NOMO-1 treated with dmso at 0.1 percent for 144 hours (cell line): ENCODE measurements around the gene WARS2.

Source experiments
- DNase-seq: peaks from one replicate; lab custom pipeline; 2025; ENCODE audit not compliant: unreplicated experiment; lab: John Stamatoyannopoulos, UW

The WARS2 gene

GRCh38 chr1:119000371-119001180, 139.9 kb downstream of the WARS2 start:
- DNase-seq = no peak

GRCh38 chr1:118999348-119000071, 140.9 kb downstream of the WARS2 start:
- no peak for DNase-seq

DNA sequence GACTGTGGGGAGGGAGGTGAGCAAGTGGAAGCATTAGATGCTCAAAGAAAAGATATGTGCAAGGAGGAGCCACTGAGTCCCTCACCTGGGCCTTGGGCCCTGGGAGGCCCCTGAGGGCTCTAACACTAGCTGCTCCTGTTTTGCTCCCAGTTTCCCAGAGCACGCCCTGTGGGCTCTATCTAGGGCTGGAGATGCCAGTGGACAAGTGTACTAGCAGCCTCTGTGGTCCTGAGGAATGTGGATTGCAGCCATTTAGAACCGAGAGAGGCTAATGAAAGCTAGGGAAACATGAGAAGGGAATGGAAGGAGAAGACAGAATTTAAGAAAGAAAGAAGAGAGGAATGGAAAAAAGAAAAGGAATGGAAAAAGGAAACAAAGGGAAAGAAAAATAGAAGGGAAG, 142.3 kb downstream of the WARS2 start:
- DNase-seq = no peak

GRCh38 chr1:118997225-118997624, 143.2 kb downstream of the WARS2 start:
- DNase-seq = no peak

GRCh38 chr1:118995312-118996016, 145.0 kb downstream of the WARS2 start:
- DNase-seq = no peak

GRCh38 chr1:118993700-118994026, 146.8 kb downstream of the WARS2 start:
- no peak for DNase-seq

- no peak for DNase-seq
These were observed 147.4 kb downstream of the WARS2 start for GRCh38 chr1:118992868-118993699.

GRCh38 chr1:118992237-118992825, 148.1 kb downstream of the WARS2 start:
- DNase-seq = no peak

- DNase-seq = no peak
These were observed 149.0 kb downstream of the WARS2 start for GRCh38 chr1:118991448-118991847.

- DNase-seq = no peak
These were observed 149.8 kb downstream of the WARS2 start for GRCh38 chr1:118990513-118991152.

DNA sequence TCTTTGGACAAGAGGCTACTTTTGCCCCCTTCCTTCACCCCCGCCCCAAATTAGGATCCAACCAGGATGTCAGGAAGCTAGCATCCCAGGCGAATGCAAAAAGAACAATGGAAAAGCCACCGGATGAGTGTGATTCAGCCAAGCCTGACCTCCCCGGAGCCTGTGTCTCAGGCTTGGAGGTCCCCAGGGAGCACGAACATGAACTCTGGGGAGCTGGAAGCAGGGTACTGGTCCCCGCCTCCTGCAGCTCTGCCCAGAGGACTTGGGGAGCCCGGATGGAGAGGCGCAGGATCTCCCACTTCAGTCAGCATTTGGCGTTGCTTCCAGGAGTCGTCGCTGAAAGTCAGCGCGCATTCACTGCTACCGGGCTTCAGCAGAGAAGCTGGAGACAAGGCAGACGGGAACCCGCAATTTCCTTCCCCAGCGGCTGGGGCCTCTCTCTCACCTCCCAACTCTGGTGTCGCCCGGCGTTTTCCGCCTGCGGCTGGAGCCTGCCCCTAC, 150.5 kb downstream of the WARS2 start:
- no peak for DNase-seq

- DNase-seq = no peak
These were observed 151.2 kb downstream of the WARS2 start for GRCh38 chr1:118989006-118989815.

- no peak for DNase-seq
These were observed 152.1 kb downstream of the WARS2 start, which contains the start of gene TBX15 for GRCh38 chr1:118988186-118989005. Gene TBX15, minus strand, starts transcription at chr1:118988343. Its CDS starts 548 bp downstream, at chr1:118987795.

DNA sequence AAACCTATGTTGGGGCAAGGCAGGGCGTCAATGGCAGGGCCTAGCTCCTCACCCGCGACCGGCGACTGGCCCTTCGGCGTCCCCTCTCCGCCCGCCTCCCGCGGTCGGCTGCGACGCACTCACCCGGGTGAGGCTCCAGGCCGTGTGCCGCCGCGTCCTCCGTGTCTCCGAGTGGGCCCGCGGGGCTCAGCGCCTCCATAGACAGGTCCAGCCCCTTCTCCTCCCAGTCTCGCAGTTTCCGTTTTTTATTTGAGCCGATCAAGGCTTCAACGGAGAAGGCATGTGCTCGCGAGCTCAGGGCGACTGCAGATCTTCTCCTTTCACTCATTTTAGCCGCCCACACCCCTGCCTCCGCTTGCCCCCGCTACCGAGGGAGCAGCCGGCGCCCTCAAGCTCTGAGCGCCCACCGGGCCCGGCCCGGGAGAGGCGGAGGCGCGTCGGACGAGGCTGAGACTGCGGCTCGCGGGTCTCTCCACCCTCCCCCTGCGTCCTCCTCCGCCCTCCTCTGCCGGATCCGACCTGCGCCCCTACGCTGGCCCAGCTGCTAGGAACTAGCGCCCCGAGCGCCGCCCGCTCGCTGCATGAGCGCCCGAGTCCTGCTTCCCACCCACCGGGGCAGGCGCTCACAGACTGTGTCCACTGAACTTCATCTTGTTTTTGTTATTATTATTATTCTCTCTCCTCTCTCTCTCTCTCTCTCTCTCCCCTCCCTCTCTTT, 152.8 kb downstream of the WARS2 start:
- DNase-seq = no peak

DNA sequence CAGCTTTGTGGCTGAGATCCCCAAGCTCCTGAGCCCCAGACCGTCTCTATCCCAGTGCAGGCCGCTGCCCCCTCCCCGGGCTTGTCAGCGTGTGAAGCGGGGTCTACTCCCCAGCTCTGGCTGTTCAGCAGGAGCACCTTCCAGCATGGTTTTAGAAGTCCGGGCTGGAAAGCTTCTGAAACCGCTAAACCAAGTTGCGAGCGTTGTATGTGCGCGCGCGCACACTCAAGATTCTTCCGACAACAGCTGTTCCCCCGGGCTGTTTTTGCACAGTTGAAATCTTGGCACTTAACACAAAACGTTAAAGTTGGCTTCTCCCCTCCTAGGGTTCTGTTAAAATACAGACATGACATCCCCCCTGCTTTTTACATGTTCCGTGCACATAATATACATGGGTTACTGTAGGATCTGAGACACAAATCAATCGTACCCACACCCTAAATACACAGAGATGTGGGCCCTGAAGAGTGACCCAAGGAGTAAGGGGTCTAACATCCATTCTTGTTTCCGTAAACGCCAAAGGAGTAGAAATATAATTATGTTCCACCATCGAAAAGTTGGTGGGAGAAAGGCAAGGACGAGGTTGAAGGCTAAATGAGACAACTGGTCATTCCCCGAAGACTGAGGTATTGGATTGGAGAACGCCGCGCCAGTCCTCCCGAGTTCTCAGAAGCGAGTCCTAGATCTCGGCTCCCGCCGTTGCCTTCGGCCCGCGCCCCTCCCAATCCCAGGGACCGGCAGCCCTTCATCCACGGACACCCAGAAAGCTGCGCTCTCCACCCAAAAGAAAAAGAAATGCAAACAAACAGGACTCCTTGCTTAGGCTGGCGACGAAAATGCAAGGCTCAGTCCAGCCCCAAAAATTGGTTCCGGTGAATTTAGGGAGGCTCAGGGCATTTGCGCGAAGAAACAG, 153.6 kb downstream of the WARS2 start:
- no peak for DNase-seq
